ENCODE data around the gene SARNP. TPM values are rescaled to one million over a fixed set of nuclear protein-coding genes. Genes with fewer than 3 reads are reported as not detected.

The SARNP gene
- total and polyA plus RNA-seq, 9 of the 15 experiments (the other 6 are each of a cell fraction or from before 2014, with no cell fraction given) = 70.1 to 400 (median 198) TPM

GRCh38 chr12:55744340-55745030, 73.0 kb downstream of the SARNP start:
- BruUV-seq (replicated peaks) = no TSS peak
- 8% methylated on average over 11 of the region's 11 CpGs for WGBS (ENCODE audit: insufficient coverage, low coverage, missing lambda C conversion rate)
- peaks cover 34% of the 10 kb centered on the region; the same call in 2 of the 3 replicates for H3K36me3 ChIP-seq (ENCODE audit: control insufficient read depth, insufficient read depth, low read length)
- peak overlapping the region; percentile 96 for H3K4me2 ChIP-seq (ENCODE audit: insufficient read depth, low read length)
- H3K27ac ChIP-seq (ENCODE audit: extremely low read depth, low read depth, low read length) = peak overlapping the region; percentile 51; the same call in 2 of the 3 replicates
- in situ Hi-C loops (cut with MboI) (no loop called here), intact Hi-C loops (cut with micrococcal nuclease) (loop anchor here (1.0 kb wide), 1 partner anchor 53 kb away; no protein-coding TSS in a partner anchor)
- ChIA-PET CTCF (ENCODE audit: low intra/inter-chr PET ratio) (no interaction called here), POLR2A (interaction anchor here (0.8 to 4.5 kb wide), 6 partner anchors 10 to 460 kb away, joined by 3 to 44 read pairs (median 4); partner anchors contain the start of gene CD63)
- H2AFZ ChIP-seq (ENCODE audit: low read depth, low read length) = peak overlapping the region; percentile 84
- H3K9ac ChIP-seq (ENCODE audit: insufficient read depth in 1 of 2, low read depth in 2 of 2, low read length in 2 of 2) = peak overlapping the region; percentile 67 to 98
- DNase-seq (ENCODE audit: extremely low read depth in 1 of 4, low spot score in 3 of 4) (peak in 3 of 4 experiments; percentile 38 to 44 (median 42)), FAIRE-seq (peak; percentile 68), ATAC-seq (peak; percentile 4)
- H3K27me3 ChIP-seq (ENCODE audit: control insufficient read depth in 2 of 2, insufficient read depth in 2 of 2, low read length in 2 of 2) = no peaks in the 10 kb centered on the region
- H3K79me2 ChIP-seq (ENCODE audit: control insufficient read depth, insufficient read depth, low read length) = peaks cover 38% of the 10 kb centered on the region
- no peaks in the 10 kb centered on the region for H4K20me1 ChIP-seq (replicated peaks; ENCODE audit: control insufficient read depth, insufficient read depth, low read length)
- H3K4me1 ChIP-seq (replicated peaks in 1 of 2; ENCODE audit: control insufficient read depth in 2 of 2, insufficient read depth in 2 of 2, low read length in 2 of 2) = peaks cover 33 to 41% of the 10 kb centered on the region in 2 experiments
- no peaks in the 10 kb centered on the region for H3K9me1 ChIP-seq (ENCODE audit: control insufficient read depth, insufficient read depth, low read length)
- H3K4me3 ChIP-seq = peak overlapping the region; percentile 86
- no peaks in the 10 kb centered on the region; the same call in 1 of the 2 replicates for H3K9me3 ChIP-seq (replicated peaks; ENCODE audit: control insufficient read depth, insufficient read depth, low read depth, low read length)
- TF ChIP-seq, protein P1, sequence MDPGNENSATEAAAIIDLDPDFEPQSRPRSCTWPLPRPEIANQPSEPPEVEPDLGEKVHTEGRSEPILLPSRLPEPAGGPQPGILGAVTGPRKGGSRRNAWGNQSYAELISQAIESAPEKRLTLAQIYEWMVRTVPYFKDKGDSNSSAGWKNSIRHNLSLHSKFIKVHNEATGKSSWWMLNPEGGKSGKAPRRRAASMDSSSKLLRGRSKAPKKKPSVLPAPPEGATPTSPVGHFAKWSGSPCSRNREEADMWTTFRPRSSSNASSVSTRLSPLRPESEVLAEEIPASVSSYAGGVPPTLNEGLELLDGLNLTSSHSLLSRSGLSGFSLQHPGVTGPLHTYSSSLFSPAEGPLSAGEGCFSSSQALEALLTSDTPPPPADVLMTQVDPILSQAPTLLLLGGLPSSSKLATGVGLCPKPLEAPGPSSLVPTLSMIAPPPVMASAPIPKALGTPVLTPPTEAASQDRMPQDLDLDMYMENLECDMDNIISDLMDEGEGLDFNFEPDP (CRISPR knock-in tag; IDR thresholded peaks at IDR 0.05) = no peak
- TF ChIP-seq RAD51 (IDR thresholded peaks at IDR 0.05; ENCODE audit: borderline replicate concordance, low read depth) (peak; percentile 28; the same call in 1 of the 2 replicates), RFX5 (IDR thresholded peaks at IDR 0.05; ENCODE audit: low read depth, low read length) (no peak), ZBTB2 (IDR thresholded peaks at IDR 0.05) (peak; percentile 37; the same call in 1 of the 2 replicates), HDGF (IDR thresholded peaks at IDR 0.05) (no peak), E2F8 (IDR thresholded peaks at IDR 0.05; ENCODE audit: low read depth, partially characterized antibody) (no peak), CBX8 (IDR thresholded peaks at IDR 0.05; ENCODE audit: borderline replicate concordance, extremely low read depth, low read depth, low read length, poor library complexity, severe bottlenecking) (no peak)
- TF ChIP-seq, protein P2, sequence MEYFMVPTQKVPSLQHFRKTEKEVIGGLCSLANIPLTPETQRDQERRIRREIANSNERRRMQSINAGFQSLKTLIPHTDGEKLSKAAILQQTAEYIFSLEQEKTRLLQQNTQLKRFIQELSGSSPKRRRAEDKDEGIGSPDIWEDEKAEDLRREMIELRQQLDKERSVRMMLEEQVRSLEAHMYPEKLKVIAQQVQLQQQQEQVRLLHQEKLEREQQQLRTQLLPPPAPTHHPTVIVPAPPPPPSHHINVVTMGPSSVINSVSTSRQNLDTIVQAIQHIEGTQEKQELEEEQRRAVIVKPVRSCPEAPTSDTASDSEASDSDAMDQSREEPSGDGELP (CRISPR knock-in tag; IDR thresholded peaks at IDR 0.05; ENCODE audit: borderline replicate concordance) = 0 out of 2 replicates have a peak, but pooled peaks have one; percentile 4
- TF ChIP-seq, protein P3, sequence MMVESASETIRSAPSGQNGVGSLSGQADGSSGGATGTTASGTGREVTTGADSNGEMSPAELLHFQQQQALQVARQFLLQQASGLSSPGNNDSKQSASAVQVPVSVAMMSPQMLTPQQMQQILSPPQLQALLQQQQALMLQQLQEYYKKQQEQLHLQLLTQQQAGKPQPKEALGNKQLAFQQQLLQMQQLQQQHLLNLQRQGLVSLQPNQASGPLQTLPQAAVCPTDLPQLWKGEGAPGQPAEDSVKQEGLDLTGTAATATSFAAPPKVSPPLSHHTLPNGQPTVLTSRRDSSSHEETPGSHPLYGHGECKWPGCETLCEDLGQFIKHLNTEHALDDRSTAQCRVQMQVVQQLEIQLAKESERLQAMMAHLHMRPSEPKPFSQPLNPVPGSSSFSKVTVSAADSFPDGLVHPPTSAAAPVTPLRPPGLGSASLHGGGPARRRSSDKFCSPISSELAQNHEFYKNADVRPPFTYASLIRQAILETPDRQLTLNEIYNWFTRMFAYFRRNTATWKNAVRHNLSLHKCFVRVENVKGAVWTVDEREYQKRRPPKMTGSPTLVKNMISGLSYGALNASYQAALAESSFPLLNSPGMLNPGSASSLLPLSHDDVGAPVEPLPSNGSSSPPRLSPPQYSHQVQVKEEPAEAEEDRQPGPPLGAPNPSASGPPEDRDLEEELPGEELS (CRISPR knock-in tag; IDR thresholded peaks at IDR 0.05; ENCODE audit: borderline replicate concordance) = 0 out of 2 replicates have a peak, but pooled peaks have one; percentile 7

Data from K562 (cell line).